Erythroblast (primary cell): ENCODE measurements around the gene ZP1.

Experiments
- DNase-seq, 2 experiments: peaks; one replicate each; lab custom pipeline; 2025; lab: John Stamatoyannopoulos, UW
- GATA1 ChIP-seq: IDR thresholded peaks from 2 replicates; pipeline ENCODE4 v1.6.1; 2011; ENCODE audit warnings: low read depth, mild to moderate bottlenecking, control low read depth, low read length, moderate library complexity
- POLR2A ChIP-seq: IDR thresholded peaks from 2 replicates; pipeline ENCODE4 v1.6.1; 2011; ENCODE audit warnings: mild to moderate bottlenecking, low read length

ZP1 gene

DNA sequence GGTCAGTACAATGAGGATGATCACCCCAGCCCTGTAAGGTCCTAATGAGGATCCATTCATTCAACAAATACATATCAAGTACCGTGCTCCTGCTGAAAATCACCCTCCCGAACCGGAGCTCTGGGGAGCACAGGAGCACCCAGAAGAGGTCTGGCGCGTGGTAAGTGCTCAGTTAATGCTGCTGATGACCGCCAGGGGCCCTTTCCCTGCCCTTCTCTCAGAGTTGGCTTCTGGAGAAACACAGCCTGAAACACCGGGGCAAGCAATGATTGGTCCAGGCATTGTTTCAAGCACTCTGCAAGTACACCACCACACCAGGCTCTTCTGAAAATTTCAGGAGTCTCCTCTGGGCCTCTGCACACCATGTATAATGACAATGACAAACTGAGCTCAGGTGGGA lies 29.2 kb upstream of the ZP1 start:
- no peak for DNase-seq
- TF ChIP-seq POLR2A (no peak), GATA1 (no peak)

DNA sequence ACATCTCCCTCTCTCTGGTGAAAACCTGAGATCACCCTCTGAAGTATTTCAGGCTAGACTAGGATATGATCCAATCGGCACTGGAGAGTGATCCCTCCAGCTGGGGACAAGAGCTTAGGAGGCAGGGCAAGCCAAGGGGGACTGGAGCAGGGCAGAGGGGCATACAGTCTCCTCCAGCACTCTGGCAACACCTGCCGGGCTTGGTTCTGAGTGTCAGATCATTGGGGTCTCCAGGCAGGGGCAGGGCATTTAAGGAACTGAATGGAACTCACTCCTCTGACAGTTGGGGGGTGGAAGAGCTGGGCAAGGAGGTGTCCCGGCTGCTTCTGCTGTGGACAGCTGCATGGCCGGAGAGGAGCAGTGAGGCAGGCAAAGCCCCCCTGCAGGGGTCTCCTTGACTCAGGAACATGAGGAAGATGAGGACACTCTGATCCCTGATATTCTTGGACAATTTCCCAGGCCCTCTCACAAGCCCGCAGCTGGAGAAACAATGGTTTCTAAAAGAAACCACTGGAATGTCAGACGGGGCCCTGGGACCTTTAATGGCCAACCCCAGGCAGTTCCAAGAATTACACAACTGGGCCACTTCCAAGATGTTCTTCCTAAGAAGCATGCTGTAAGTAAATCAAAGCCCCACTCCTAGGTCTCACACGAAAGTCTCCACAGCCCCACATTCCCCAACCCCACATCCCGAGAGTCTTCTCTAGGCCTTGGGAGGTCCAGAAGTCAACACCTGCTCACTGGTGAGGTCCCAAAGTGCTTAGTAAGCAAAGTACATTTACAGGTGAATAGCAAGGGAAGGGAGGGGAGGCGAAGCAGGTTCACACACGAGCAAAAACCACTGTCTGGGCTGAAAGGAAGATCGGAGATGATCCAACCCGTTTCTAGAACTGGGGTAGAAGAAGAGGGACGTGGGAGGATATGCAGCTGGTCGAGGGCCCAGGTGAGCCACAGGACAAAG lies 26.6 kb upstream of the ZP1 start:
- no peak for TF ChIP-seq POLR2A
- TF ChIP-seq GATA1, result no peak
- DNase-seq, result no peak

DNA sequence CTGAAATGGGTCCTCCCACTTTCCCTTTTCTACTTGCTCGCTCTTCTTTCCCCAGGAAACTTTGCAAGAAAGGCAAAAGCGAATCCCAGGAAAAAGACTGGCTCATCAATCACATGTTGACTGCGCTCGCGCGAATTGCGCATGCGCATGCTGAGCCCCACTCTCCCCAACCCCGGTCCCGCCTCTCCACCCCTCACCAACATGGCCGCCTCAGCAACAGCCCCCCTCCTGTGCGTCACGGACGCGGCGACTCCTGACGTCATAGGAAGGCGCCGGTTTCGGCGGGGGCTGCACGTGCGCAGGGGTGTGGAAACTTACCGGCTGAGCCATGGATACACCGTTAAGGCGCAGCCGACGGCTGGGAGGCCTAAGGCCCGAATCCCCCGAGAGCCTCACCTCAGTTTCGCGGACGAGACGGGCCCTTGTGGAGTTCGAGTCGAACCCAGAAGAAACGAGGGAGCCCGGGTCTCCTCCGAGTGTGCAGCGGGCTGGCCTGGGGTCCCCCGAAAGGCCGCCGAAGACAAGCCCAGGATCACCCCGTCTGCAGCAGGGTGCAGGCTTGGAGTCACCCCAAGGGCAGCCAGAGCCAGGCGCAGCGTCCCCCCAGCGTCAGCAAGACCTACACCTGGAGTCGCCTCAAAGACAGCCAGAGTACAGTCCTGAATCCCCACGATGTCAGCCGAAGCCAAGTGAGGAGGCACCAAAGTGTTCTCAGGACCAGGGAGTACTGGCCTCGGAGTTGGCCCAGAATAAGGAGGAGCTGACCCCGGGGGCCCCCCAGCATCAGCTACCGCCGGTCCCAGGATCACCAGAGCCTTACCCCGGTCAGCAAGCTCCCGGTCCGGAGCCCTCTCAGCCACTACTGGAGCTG lies 25.3 kb upstream of the ZP1 start, which contains the start of gene CCDC86:
CCDC86 (plus strand) TSS at position 317 of the 871 bp plus-strand sequence; CDS start at position 329, 12 bp downstream.
- TF ChIP-seq GATA1 (no peak), POLR2A (peak; percentile 48)
- peak; percentile 97 to 98 for DNase-seq

DNA sequence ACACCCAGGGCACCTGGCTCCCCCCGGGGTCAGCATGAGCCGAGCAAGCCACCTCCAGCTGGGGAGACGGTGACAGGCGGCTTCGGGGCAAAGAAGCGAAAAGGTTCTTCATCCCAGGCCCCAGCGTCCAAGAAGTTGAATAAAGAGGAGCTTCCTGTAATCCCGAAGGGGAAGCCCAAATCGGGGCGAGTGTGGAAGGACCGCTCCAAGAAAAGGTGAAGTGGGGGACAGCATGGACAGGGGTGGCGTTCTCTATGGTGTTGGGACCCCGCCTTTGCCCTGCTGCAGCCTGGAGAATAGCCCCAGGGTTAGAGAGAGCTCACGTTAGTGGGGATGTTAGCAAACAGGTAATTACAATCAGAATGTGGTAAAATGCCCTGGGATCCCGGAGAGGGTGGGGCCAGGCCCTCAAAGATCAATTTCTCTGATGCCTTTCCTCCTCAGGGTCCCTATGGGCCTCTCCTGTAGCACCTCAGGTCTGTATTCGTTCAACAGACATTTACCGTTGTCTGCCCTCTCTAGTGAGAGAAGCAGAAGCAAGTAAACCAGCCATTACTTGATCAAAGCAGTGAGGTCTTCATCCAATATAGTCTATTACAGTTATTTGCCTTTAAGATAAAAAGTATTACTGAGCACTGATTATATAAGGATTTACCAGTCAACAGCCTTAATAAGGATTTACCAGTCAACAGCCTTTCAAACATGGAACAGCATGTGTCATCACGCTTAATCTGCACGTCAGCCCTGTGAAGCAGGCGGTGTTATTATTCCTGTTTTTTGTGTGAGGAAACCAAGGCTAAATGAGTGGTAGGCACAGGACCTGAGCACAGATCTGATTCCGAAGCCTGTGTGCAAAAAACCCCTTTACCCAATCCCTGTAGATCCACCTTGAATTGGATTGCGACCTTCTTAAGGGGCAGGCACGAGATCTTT lies 24.4 kb upstream of the ZP1 start:
- TF ChIP-seq POLR2A, result no peak
- TF ChIP-seq GATA1, result no peak
- DNase-seq, result peak; percentile 29 to 48

DNA sequence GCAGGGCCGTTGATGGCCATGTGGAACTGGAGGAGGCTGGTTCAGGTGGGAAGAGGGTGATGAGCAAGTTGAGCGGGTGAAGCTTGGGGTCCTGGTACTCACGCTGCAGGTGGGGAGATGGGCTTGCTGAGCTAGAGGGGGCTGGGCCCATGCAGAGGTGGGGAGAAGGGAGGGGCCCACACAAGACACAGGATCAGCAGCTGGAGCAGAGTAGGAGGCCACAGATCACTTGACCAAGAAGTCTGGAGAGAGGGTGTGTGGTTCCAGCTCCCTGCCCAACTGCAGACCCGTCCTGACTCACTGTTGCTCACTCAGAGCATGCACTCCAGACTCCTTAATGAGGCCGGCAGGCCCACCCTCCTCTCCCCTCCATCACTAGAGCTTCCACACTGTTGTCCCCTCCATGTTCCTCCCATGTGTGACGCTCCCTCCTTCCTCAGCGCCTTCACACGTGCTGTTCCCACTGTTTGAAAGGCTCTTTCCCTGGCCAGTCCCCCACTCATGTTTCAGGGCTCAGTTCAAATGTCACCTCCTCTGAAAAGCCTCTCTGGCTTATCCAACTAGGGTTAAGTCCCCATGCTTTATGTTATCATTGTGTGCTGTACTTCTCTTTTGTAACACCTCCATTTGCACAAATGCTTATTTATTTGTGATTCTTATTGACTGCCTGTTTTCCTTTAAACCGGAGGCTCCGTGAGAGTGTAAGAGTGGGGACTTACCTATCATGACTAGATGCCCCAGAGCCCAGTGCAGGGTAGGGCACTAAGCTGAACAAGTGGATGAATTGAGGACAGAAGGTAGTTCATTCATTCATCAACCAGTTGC lies 23.1 kb upstream of the ZP1 start:
- TF ChIP-seq GATA1 (no peak), POLR2A (no peak)
- DNase-seq, result no peak

DNA sequence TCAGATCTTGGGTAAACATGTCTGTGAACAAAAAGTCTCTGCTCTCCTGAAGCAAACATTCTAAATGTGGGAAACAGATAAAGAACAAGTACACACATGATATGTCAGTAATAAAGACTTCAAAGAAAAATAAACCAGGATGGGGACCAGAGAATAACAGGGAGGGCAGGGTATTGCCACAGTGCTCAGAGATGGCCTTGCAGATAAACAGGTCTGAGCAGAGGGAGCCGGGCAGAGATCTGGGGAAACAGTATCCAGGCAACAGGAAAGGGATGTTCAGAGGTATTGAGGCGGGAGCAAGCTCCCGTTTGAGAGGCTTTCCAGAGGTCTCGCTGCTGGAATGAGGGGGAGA lies 22.5 kb upstream of the ZP1 start:
- TF ChIP-seq POLR2A (no peak), GATA1 (no peak)

DNA sequence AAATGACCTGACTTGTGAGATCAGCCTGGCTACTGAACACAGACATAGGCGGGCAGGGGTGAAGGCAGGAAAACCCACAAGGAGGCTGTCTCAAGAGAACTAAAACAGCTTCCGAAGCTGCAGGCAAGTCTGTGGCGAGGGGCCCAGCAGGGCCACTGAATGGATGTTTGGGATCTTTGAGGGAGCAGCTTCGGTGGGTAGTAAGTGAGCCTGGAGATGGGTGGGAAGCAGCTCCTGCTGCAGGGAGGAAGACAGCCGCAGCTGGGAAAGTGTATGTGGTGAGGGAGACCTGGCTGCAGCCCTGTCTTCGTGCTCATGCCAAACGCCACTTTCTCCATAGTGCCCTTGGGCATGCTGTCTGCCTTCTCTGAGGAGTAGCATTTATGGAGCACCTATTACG lies 22.0 kb upstream of the ZP1 start:
- no peak for TF ChIP-seq POLR2A
- no peak for TF ChIP-seq GATA1
- no peak for DNase-seq

More for the DNA sequence above, 22.5 kb upstream of the ZP1 start:
- DNase-seq, result no peak

DNA sequence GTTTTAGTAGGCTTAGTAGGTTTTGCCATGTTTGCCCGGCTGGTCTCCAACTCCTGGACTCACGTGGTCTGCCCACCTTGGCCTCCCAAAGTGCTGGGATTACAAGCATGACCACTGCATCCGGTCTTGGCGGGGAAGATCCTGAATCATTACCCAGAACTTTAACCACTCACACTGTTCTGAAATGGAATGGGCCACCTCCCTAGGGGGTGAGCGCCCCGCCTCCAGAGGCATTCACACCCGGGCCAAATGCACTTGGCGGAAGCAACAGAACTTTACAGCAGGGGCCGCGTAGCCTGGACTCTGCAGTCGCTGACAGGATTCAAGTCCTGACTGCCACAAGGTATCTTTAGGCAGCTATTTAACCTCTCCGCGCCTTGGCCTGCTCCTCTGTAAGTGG lies 20.1 kb upstream of the ZP1 start:
- TF ChIP-seq GATA1 (no peak), POLR2A (no peak)

DNA sequence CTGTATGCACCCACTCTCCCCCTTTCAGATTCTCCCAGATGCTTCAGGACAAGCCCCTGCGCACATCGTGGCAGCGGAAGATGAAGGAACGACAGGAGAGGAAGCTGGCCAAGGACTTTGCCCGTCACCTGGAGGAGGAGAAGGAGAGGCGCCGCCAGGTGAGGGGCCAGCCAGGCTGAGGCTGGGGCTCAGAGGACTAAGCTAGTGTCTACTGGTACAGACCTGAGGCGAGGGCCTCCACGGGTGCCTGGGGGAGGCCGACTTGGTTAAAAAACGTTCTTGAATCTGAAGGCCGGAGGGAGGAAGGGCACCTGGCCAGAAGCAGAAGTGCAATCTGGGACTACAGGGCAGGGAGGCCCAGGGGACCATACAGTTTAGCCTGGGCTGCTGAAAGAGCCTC lies 19.4 kb upstream of the ZP1 start:
- no peak for DNase-seq
- TF ChIP-seq POLR2A (no peak), GATA1 (no peak)

More for the DNA sequence above, 20.1 kb upstream of the ZP1 start:
- DNase-seq, result no peak

DNA sequence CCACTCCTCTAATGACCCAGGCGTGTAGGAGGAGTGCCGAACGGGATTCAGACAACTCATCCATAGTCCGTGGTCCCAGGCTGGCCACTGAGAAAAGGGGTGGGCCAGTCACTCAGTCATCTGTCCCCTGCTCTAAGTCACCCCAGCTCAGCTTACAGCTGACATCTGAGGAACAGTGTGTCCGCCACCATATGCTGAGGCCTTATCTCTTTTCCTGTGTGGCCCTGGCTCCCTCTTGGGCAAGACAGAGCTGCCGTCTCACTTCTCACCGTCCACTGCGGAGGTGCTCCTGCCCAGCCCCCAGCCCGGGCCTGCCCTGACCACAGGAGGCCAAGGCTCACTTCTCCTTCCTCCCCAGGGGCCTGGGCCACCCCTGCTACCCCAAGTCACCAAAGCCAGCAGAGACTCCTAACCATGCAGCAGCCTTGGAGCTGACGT lies 18.6 kb upstream of the ZP1 start:
- TF ChIP-seq POLR2A (no peak), GATA1 (no peak)
- DNase-seq, result peak in 1 of 2 experiments; percentile 25

DNA sequence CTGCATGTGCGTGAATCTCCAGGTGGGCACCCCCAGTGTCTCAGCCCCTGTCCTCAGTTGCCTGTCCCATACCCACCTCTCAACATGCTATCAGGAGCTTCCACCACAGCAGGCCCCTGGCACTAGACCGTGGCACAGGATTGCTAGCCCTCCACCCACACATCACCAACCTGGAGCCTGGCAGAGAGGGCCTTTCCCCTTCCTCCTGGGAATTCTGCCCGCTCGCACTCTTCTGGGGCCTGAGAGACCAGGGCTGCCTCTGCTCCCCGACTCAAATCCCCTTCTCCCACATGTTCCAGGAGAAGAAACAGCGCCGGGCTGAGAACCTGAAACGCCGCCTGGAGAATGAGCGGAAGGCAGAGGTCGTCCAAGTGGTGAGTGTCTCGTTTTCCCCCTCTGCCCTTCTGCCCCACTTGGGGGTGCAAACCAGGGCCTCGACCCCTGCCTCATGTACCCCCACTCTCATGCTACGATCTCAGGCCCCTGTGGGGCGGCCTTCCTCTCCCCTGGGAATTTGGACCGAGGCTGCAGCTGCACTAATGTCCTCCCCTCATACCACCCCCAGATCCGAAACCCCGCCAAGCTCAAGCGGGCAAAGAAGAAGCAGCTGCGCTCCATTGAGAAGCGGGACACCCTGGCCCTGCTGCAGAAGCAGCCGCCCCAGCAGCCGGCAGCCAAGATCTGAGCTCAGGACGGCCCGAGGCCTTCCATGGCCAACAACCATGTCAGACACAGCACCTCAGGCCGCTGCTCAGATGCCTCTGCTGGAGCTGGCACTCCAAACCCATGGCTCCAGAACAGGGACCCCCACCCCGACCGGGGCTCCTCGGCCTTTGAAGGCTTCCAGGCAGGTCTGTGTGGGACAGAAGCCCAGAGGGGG lies 17.5 kb upstream of the ZP1 start:
- no peak for TF ChIP-seq GATA1
- no peak for TF ChIP-seq POLR2A

More for the DNA sequence above, 17.5 kb upstream of the ZP1 start:
- no peak for DNase-seq
